Hindlimb muscle (tissue), 1 donor: ENCODE data around the gene FOXN3. TPM values are rescaled to one million over a fixed set of nuclear protein-coding genes. Genes with fewer than 3 reads are reported as not detected.
"Not testable (repeated sequence)": the region's sequence is repeated elsewhere in the genome, so short reads cannot be mapped to it uniquely, and the experiment has no call there.

Experiments used
- DNase-seq: peaks from one replicate; pipeline ENCODE4 v3.0.0-alpha.2; 2013
- polyA plus RNA-seq: library from polyadenylated mRNA; unstranded; fragments of 120-200 nt; gene quantifications from one replicate; pipeline ENCODE4 v1.2.1, GENCODE V29; 2013; ENCODE audit not compliant: insufficient read length

Gene FOXN3
- polyA plus RNA-seq, 1 donor = 67.6 TPM

GRCh38 chr14:89123851-89124250, 293.2 kb downstream of the FOXN3 start:
- no peak for DNase-seq

GRCh38 chr14:89123215-89123614, 293.8 kb downstream of the FOXN3 start:
- DNase-seq = no peak

- DNase-seq = no peak
Observed at GRCh38 chr14:89121968-89122620, 294.9 kb downstream of the FOXN3 start.

GRCh38 chr14:89117012-89117411, 300.0 kb downstream of the FOXN3 start:
- DNase-seq = no peak

- DNase-seq = no peak
Observed at GRCh38 chr14:89114109-89114508, 302.9 kb downstream of the FOXN3 start.

- no peak for DNase-seq
Observed at GRCh38 chr14:89112720-89113119, 304.3 kb downstream of the FOXN3 start.

- not testable (repeated sequence) for DNase-seq
Observed at GRCh38 chr14:89111766-89112543, 305.1 kb downstream of the FOXN3 start.

GRCh38 chr14:89111232-89111631, 305.8 kb downstream of the FOXN3 start:
- not testable (repeated sequence) for DNase-seq

GRCh38 chr14:89110110-89110509, 306.9 kb downstream of the FOXN3 start:
- DNase-seq = no peak

- no peak for DNase-seq
Observed at GRCh38 chr14:89108608-89109007, 308.4 kb downstream of the FOXN3 start.

- DNase-seq = no peak
Observed at GRCh38 chr14:89107626-89108025, 309.4 kb downstream of the FOXN3 start.
